HG02588 (cell line): ENCODE results near the gene CHST12.
"Not testable (repeated sequence)": the region's sequence is repeated elsewhere in the genome, so short reads cannot be mapped to it uniquely, and the experiment has no call there.

Source experiments
- ATAC-seq: cut with Tn5 transposase; IDR thresholded peaks from one replicate; pipeline ENCODE4 v1.9.1; 2021; ENCODE audit warnings: mild to moderate bottlenecking, moderate library complexity; ENCODE audit not compliant: unreplicated experiment

CHST12 gene

DNA sequence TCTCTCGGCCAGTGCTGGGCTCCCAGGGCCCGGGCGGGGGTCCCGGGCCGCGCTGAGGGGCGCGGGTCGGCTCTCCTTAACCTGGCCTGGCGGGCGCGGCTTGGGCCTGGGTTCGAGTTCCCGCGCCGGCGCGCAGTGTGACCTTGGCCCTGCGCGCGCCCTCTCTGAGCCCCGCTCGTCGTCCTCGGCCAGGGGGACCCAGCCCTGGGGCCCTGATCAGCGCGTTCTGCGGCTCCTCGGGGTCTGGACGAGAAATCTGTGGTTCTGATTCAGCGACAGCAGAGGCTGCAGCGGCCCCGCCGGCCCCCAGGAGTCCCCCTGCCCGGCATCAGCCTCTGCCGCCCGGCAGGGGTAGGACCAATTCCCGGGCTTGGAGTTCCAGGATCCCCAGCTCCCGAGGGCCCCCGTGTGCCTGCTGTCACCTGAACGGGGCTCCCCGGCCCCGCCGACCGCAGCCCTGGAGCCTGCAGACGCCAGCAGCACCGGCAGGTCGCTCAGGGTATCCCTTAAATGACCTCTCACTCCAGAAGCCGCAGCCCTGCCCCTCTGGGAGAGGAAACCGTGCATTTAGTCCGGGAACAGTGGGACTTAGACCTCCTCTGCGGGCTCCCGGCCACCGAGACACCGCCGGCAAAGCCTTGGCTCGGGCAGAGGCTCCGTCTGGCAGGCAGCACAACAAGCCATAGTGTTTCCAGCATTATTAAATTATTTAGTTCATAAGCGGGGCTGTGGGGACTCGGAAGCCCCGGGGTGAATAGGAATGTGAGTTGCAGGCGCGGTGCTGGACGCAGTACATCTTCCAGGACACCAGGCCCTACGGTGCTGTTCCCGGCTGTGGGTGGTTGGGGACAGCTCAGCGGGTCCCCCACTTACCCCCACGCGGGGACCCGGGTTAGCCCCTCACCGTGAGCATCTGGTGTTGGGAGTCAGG, 572 bp downstream of the CHST12 start:
- ATAC-seq = peak; percentile 15

DNA sequence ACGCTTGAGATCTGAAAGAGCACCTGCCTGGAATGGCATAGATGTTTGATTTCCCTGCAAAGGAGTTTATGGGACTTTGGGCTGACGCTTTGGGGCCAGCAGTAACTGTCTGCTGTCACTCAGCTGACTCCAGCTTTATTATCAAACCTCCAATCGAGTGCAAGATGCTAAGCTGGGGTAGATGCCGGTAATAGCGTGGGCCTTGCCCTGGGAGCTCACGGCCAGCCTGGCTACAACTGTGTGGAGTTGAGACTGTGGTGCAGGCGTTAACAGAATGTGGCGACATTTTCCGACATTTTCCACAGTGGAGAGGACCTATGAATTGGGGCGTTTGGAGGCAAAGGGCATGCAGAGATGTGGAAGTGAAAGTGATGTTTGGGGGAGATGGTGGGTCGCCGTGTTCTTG, 1.3 kb downstream of the CHST12 start:
- no peak for ATAC-seq

DNA sequence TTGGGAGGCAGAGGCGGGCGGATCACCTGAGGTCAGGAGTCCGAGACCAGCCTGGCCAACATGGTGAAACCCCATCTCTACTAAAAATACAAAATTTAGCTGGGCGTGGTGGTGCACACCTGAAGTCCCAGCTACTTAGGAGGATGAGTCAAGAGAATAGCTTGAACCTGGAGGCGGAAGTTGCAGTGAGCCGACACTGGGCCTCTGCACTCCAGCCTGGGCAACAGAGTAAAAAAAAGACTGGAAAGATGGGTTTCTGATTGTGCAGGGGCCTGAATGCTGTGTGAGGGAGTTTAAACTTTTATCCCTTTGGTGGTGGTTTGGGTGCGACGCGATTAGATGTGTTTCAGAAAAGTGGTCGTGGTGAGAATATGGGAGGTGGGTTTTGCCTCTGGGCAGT, 1.8 kb downstream of the CHST12 start:
- ATAC-seq = no peak

DNA sequence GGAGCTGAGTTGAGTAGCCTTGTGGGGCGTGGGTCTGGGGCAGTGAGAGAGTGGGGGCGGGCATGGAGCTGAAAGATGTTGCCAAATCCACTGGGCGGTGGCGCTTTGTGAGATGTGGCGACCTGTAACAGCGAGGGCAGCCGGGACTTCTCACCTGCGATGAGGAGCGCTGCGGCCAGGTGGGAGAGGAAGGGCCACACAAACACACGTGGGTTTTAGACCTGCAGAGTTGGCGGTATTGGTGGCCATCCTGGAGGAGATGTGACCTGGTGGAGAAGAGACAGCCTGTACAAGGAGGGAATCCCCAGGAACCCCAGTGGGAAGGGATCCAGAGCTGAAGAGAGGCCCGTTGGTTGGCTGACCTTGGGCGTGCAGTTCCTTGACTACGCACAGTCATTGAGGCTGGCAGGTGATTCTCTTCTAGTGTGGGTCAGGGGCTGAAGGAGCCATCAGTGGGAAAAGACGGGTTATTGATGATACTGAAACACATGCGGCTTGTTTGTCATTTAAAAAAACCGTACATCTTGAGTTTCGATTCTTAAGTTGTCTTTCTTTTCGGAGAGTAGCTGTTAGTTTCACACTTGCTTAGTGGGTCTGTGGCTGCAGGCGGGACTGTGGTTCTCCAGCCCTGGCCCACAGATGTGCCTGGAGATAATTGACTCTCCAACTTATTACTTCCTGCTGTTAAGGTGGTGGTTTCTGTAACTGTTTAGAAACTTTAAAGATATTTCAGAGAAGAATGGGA, 2.4 kb downstream of the CHST12 start:
- peak; percentile 47 for ATAC-seq

DNA sequence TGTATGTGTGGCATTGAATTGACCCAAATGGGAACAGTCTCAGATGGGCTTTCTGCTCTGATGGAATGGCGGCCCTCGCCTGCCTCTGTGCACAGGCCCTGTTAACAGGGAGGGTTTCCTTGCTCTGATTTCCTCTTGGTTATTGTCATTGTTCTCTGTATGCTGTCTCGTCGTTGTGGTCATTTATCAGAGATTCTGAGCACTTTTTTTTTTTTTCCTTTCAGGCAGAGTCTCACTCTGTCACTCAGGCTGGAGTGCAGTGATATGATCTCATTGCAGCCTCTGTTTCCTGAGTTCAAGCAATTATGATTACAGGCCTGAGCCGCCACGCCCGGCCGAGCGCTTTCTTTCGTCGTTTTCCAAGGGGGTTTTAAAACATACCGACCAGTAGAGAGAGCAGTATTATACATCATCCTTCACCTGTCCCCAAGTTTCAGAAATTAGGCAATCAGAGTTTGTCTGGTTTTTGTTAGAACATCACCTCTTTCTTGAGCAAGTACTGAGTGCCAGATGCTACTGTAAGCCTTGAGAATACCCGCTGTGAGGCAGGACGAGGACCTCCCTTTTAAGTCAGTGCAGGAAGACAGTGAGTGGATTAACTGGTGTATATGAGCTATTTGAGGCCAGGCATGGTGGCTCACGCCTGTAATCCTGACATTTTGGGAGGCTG, 6.5 kb downstream of the CHST12 start:
- no peak for ATAC-seq

DNA sequence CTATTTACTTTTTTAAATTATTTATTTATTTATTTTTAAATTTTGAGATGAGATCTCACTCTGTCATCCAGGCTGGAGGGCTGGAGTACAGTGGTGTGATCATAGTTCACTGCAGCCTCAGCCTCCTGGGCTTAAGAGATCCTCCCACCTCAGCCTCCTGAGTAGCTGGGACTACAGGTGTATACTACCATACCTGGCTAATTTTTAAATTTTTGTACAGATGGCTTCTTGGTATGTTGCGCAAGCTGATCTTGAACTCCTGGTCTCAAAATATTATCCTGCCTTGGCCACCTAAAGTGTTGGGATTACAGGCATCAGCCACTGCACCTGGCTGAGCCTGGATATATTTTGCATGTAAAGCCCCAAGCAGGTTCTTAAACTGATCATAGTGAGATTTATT, 7.6 kb downstream of the CHST12 start:
- no peak for ATAC-seq

DNA sequence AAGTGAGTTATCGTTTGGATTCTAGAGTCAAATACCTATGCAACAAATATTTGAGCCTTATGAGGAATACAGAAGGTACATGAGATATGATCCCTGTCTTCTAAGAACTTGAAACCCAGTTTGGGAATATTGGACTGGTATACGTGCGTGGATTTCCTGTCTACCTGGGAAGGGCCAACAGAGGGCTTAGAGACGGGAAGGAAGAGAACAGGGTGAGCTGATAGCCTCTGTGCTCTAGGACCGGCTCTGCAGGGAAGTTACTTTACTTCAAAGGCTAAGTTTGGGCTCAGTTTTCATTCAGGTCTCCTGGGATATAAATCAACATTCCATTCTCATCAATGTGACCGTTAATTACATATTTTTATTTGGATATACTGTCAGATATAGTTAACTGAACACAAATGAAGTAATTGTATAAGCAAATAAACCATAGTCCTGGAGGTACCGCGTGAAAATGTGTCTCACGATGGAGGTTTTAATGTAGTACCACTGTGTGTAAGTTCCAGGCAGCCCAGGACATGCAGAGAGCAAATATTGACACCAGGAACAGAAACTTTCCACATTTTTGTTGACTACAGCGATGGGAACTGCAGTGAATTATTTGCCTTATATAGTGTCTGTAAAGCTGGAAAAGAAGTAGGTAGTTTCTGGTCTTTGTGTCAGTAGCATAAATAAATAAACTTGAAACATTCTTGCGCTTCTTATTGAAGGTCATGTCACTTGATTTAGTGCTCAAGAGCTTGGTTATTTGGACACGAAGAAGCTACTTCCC, 8.6 kb downstream of the CHST12 start:
- ATAC-seq = no peak

DNA sequence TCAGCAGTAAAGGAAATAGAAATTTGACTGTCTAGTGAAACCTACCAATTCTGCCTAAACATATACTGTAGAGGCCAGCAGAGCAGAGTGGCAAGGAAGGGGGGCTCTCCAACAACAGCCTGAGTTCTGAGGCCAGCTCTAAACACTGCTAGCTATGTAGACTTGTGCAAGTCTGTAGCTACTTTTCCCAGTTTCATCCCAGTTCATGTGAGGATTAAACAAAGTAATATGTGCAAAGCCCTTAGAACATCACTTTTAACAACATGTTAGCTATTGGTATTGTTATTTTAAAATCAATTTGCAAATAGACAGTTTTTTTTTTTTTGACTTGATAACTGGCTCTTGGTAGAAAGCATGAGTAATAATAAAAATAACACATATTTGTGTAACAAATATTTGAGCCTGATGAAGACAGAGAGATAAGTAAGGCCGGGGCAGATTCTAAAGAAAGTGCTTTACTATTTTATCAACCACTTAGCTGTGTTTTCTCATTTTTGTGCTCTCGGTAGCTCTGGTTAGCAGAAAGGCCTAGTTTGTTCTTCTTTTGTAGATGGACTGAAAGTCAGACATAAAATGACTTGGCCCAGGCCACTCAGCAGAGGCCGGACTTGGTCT, 9.3 kb downstream of the CHST12 start:
- ATAC-seq = no peak

DNA sequence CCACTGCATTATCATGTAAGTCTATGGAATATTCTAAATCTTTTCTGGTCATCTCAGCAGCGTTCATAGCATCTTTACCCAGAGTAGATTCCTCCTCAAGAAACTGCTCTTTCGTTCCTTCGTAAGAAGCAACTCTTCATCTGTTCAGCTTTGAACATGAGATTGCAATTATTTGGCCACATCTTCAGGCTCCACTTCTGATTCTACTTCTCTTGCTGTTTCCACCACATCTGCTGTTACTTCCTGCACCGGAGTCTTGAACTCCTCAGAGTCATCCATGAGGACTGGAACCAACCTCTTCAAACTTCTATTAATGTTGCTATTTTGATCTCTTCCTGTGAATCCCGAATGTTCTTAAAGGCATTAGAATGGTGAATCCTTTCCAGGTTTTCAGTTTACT, 12.7 kb downstream of the CHST12 start:
- ATAC-seq = no peak

DNA sequence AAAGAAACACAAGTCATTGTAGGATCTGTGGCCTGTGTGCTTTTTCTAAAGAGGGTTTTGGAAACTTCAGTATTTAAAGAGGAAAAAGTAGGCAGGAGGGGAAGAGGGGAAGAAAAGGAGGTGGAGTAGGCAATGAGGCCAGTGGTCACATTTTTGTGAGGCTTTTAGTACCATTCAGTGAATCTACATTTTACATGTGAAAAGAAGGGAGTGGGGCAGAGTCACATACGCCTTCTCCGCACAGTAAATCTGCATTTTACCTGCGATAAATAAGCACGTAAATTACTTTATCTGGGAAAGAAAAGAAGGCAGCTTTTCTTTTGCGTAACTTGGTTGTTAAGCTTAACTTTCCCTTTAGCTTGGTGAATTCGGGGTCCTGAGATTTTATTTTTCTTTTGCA, 13.2 kb downstream of the CHST12 start:
- no peak for ATAC-seq

DNA sequence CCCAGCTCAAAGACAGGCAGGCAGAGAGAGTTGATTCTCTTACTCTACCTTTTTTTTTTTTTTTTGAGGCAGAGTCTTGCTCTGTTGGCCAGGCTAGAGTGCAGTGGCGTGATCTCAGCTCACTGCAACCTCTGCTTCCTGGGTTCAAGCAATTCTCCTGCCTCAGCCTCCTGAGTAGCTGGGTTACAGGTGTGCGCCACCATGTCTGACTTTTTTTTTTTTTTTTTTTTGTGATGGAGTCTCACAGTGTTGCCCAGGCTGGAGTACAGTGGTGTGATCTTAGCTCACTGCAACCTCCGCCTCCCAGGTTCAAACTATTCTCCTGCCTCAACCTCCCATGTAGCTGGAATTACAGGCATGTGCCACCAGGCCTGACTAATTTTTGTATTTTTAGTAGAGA, 13.8 kb downstream of the CHST12 start:
- not testable (repeated sequence) for ATAC-seq

DNA sequence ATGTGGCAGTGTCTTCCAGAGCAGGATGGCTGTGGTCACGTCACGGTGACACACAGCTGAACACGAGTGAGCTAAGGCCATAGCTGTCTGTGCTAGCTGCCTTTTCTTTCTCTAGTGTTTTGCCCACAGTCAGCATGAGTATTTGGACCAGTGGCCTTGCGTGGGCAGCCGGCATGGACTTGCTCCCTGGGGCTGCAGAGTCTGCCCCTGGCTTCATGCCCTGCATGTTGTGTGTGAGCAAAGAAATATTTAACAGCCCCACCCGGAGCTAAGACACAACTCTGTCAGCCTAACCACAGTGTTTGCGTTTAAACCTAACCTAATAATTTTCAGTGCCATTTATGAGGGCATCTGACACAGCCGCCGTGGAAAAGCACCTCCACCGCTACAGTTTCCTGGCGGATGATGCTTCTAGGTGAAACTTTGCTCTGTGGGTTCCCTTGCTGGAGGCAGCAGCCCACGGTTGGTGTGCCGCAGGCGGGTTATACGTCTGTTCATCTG, 14.6 kb downstream of the CHST12 start:
- no peak for ATAC-seq

DNA sequence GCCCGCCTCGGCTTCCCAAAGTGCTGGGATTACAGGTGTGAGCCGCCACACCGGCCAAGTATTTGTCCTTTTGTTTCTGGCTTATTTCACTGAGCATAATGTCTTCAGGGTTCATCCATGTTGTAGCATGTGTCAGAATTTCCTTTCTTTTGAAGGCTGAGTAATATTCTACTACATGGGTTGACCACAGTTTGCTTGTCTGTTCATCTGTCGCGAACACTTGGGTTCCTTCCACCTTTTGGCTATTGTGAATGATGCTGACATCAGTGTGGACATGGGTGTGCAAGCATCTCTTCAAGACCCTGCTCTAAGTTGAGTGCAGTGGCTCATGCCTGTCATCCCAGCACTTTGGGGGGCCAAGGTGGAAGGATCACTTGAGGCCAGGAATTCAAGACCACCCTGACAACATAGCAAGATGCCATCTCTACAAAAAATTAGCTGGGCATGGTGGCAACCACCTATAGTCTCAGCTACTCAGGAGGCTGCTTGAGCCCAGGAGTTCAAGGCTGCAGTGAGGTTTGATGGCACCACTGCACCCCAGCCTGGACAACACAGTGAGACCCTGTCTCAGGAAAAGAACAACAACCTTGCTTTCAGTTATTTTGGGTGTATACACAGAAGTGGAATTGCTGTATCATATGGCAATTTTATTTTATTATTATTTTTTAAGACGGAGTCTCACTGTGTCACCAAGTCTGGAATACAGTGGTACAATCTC, 17.0 kb downstream of the CHST12 start:
- ATAC-seq = no peak

DNA sequence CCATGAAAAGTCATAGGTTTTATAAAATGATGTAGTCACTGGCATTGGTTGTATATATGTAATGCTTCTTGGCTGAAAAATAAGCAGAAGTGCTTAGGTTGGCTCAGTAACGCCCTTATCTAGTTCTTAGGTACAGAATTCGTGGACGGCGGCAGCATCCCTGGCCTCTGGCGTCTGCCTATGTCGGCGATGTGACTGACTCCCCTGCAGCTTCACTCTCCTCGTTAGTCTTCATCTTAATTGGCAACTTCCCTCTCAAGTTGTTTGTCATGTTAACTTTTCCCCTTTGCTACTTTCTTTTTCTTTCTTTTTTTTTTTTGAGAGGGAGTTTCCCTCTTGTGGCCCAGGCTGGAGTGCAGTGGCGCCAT, 18.5 kb downstream of the CHST12 start:
- ATAC-seq = no peak

DNA sequence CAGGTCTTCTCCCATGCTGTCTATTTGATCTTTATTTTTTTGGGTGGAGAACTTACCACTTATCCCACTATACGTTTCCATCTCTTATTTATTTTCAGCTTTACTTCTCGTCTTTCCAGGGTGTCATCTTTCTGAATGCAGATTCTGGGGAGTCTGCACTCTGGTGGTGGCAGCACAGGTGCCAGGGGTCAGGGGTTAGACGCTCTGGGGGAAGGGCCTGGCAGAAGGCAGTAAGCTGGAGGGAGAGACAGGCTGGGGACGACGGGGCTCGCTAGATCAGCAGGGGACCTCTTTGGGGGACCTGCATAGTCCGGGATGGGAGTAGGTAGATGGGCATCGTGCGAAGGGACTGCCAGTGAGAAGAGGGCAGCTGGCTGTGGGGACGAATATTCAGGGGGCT, 22.3 kb downstream of the CHST12 start:
- no peak for ATAC-seq

DNA sequence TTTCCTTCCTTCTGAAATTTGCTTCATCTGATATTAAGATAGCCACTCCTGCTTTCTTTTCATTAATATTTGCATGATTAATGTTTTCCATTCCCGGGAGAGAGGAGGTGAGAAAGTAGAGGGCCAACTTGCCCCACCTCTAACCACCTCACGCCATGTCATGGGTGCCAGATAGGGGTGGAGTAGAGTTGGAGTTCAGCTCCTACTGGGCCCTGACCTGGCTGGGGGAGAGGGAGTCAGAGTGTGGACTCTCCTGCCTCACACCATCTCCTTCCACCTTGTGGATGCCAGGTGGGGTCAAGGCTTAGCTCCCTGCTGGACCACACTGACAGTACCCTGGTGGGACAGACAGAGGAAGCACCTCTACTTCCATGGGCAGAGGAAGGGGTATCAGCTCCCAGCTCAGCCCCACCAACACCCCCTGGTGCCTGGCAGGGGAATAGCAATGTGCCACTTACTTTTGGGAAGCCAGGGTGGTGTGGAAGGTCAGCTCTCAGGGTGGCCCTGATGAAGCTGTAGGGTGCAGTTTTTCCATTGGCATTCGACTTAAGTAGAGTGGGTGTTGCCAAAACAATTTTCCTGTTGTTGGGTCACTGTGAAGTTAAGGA, 28.0 kb downstream of the CHST12 start:
- ATAC-seq = no peak

DNA sequence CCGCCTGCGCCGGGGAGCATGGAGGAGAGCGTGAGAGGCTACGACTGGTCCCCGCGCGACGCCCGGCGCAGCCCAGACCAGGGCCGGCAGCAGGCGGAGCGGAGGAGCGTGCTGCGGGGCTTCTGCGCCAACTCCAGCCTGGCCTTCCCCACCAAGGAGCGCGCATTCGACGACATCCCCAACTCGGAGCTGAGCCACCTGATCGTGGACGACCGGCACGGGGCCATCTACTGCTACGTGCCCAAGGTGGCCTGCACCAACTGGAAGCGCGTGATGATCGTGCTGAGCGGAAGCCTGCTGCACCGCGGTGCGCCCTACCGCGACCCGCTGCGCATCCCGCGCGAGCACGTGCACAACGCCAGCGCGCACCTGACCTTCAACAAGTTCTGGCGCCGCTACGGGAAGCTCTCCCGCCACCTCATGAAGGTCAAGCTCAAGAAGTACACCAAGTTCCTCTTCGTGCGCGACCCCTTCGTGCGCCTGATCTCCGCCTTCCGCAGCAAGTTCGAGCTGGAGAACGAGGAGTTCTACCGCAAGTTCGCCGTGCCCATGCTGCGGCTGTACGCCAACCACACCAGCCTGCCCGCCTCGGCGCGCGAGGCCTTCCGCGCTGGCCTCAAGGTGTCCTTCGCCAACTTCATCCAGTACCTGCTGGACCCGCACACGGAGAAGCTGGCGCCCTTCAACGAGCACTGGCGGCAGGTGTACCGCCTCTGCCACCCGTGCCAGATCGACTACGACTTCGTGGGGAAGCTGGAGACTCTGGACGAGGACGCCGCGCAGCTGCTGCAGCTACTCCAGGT, 29.7 kb downstream of the CHST12 start:
- no peak for ATAC-seq
